ENCODE results near the gene FKBP9.
"Not testable (repeated sequence)": the region's sequence is repeated elsewhere in the genome, so short reads cannot be mapped to it uniquely, and the experiment has no call there.

Gene FKBP9

DNA sequence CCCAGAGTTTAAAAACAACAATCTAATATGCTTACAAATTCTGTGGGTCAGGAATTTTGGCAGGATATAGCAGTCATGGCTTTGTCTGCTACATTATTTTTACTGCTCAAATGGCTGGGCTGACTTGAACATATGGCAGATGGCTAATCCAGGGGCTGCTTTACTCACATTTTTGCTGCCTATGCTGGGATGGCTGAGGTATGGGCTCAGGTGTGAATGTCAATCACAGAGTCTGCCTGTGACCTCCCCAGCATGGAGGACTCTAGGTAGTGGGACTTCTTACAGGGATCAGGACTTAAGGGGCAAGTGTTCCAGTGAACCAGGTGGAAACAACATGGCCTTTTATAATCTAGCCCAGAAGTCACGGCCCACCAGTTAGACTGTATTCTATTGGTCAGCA lies 4.4 kb upstream of the FKBP9 start:
- DNase-seq (ENCODE audit: low spot score) = no peak

DNA sequence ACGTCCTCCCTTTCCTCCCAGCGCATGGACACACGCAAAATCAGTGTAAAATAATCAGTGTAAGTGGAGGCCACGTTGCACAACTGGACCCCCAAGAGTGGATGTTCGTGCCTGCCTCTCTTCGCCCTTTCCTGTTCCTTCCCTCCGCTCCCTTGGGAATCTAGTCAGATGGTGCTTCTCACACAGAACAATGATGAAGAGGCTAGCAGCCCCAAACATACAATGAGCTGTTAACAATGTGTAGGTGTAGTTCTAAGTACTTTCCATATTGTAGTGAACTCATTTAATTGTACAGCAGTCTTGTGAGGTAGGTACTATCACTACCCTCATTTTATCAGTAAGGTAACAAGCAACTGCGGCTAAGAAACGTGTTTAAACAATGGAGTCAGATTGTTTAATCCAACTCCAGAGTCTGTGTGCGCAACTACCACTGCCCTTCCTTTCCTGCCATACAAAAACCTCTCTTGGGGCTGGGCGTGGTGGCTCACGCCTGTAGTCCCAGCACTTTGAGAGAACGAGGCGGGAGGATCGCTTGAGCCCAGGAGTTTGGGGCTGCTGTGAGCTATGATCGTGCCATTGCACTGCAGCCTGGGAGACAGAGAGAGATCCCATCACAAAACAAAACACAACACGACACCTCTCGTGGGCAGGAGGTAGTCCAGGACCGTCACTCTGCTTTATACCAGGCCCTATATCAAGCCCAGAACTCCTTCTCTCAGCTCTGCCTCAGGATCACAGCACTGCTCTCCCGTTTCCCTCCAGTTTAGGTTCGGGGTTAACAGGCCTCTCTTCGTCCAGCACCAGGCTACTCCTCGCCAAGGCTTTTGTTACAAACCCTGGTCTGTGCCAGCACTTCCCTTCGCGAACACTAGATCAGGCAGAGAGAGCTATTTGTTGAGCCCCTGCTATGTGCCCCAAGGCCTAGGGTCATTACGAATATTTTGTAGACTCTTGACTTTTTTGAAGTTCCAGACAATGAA lies 1.1 kb downstream of the FKBP9 start:
- no peak for DNase-seq (ENCODE audit: low spot score)

DNA sequence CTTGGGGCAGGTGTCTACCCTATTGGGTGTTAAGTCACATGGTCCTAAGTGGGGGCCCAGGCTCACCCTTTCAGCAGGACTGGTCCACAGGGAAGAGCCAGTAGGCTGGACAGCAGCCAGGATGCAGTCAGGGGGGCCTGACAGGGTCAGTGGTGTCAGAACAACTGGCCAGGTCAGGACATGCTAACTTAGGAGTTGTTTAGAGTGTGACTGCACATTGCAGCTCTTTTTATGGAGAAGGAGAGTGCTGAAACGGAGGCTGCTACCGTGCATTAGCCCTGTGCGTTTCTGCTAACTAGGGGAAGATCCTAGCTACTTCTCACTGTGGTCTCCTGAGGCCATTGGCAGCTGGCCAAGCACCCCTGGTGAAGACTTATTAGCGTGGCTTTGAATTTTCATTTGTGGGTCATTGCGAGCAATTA lies 6.7 kb downstream of the FKBP9 start:
- not testable (repeated sequence) for DNase-seq (ENCODE audit: low spot score)

DNA sequence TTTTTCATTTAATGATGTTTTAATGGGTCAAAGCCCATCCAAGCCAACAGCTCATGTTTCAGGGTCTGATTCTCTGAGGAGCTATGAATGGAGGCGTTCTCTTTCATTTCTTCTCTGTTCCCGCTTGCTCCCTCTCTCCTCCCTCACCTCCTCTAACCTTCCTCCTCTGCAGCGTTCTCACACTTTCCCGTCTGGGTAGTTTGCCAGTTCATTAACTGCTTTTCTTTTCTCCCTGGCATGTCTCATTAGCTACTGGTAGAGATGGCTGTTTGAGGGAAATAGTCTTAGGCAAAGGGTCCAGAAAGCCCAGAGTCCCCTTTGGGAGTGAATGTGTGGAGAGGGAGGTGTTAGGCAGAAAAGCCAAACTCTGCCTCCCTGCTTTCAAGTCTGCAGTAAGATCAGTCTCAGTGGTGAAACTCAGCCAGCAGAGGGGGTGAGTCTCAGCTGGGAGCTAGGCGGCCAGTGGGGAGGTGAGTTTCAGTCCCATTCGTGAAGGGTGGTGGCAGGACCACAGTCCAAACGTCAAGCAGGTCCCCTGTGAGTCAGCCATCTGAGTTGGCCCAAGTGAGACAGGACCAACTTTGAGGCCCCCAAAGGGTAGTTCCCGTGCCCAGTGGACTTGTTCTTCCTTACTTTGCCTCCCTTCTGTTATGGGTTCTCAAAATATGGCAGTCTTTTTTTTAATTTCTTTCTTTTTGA lies 7.4 kb downstream of the FKBP9 start:
- DNase-seq (ENCODE audit: low spot score) = not testable (repeated sequence)

DNA sequence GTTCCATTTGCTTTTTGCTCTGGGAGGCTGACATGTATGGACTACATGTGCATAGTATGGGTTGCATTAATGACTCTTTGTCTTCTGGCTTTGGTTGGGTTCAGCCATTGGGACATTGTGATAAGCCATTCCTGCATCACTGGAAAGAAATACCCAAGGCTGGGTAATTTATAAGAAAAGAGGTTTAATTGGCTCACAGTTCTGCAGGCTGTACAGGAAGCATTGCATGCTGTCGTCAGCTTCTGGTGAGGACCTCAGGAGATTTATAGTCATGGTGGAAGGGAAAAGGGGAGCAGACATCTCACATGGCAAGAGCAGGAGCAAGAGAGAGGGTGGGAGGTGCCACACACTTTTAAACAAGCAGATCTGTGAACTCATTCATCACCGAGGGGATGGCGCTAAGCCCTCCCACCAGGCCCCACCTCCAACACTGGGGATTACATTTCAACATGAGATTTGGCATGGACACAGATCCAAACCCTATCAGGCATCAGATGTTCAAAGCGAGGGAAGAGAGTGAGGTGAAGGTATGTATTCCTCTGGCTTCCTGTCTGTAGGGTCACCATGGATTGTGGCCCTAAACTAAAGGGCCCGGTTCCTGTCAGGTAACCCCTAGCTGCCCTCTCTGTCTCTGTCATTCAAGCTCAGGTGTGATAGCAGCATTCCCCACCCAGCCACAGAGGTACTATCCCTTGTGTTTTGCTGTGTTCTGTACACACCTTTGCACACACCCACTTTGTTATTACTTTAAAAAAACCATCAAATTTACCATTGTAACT lies 9.4 kb downstream of the FKBP9 start:
- DNase-seq (ENCODE audit: low spot score) = not testable (repeated sequence)

DNA sequence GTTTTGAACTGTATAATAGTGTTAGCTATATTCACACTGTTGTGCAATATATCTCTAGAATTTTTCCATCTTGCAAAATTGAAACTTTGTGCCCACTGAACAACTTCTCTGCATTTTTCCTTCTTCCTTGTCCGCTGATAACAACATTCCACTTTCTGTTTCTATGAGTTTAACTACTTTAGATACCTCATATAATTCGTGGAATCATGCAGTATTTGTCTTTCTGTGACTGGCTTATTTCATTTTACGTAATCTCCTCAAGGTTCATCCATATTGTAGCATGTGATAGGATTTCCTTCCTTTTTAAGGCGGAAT lies 10.0 kb downstream of the FKBP9 start:
- DNase-seq (ENCODE audit: low spot score) = not testable (repeated sequence)

DNA sequence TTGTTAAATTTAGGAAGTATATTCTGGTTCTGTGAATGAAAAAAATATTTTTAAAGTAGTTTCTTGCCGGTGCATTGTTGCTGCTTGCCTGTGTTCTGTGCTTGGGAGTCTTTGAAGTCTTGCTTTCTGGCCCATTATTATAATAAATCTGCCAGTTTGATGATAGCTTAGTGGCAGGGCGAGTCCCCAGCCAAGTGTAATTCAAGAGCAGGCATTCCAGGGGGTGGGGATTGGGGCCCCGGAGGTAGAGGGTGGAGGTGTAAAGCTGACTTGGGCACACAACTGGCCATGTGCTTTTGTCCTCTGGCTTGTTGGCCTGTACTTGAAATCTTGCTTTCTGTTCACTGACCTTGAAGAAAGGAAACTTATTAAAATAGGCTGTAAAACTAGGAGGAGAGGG lies 14.7 kb downstream of the FKBP9 start:
- DNase-seq (ENCODE audit: low spot score) = not testable (repeated sequence)

DNA sequence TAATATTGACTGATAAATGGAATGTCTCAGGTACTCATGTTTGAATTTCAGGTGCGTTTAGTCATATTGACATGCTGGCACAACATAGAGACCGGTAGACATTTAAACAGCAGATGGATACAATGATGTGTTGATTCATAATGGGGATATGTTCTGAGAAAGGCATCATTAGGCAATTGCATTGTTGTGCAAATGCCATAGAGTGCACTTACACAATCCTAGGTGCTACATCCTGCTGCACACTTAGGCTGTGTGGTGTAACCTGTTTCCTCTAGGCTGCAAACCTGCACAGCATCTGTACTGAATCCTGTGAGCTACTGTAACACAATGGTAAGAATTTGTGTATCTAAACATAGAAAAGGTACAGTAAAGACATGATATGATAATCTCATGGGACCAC lies 19.9 kb downstream of the FKBP9 start:
- not testable (repeated sequence) for DNase-seq (ENCODE audit: low spot score)

DNA sequence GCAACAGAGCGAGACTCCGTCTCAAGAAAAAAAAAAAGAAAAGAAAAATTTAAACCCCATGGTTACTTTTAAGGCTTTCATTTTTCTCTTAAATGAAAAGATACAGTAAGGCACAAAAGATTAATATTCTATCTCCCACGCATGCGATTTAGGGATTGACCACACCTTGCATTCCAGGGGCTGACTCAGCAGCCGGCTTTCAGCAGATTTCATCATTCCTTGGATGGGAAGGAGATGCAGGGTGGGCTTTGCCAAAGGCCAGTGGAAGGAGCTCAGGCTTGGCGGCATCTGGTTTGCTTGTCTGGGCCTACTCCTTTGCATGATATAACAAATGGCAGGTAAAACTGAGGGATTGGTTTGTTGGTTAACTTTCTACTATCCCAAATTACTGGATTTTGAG lies 22.0 kb downstream of the FKBP9 start:
- DNase-seq (ENCODE audit: low spot score) = not testable (repeated sequence)

DNA sequence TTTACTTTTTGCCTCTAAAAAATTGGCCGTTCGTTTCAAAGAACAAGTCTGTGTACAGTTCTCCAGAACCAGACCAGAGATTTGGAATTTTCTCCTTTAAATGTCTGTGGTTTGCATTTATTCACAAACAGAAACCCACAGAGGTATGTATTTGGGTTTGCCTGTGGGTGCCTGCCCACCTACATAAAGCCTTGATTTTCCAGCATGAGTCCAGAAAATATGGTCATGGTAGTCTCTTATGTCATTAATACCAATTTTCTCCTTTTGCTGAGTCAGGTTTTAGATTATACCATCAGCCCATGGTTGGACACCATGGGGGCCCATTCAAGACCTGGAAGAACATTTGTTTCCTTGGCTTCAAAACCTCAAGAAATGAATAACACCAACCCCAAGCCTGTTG lies 22.7 kb downstream of the FKBP9 start:
- not testable (repeated sequence) for DNase-seq (ENCODE audit: low spot score)

DNA sequence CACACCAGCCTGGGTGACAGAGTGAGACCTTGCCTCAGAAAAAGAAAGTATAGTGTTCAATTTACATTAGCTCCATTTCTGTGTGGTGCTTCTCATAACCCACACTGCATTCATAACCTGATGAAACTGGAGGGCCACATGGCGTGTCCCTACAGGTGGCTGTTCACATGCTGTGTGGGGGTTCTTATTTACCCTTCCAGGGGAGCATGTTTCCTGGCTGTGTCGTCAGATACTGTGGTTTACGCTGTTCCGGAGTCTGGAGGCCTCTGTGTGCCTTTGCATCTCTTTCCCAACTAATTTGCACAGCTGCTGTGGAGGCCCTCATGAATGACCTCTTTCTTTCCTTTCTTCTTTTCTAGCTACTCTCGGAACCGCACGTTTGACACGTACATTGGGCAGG lies 30.9 kb downstream of the FKBP9 start:
- not testable (repeated sequence) for DNase-seq (ENCODE audit: low spot score)

DNA sequence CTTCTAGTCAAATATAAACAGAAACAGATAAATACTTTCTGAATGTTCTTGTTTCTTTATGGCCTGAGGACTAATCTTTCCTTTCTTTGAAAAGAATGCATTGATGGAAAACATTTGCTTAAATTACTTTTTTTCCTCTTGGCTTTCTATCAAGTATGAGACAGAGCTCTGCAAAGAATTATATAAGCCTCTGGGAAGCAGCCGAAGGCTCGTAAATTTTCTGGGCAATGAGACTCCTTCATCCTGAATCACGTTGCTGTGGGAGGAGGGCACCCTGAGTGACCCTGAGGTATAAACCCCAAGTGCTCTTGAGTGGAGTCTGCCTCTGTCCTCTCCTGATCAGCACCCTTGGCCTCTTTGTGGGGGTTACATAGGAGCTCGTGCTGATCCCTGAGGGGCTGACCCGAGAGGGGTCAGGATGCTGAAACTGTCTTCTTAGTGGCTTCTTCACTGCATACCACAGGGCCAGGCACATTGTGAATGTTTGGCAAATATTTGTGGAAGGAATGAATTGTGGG lies 33.9 kb downstream of the FKBP9 start:
- not testable (repeated sequence) for DNase-seq (ENCODE audit: low spot score)

DNA sequence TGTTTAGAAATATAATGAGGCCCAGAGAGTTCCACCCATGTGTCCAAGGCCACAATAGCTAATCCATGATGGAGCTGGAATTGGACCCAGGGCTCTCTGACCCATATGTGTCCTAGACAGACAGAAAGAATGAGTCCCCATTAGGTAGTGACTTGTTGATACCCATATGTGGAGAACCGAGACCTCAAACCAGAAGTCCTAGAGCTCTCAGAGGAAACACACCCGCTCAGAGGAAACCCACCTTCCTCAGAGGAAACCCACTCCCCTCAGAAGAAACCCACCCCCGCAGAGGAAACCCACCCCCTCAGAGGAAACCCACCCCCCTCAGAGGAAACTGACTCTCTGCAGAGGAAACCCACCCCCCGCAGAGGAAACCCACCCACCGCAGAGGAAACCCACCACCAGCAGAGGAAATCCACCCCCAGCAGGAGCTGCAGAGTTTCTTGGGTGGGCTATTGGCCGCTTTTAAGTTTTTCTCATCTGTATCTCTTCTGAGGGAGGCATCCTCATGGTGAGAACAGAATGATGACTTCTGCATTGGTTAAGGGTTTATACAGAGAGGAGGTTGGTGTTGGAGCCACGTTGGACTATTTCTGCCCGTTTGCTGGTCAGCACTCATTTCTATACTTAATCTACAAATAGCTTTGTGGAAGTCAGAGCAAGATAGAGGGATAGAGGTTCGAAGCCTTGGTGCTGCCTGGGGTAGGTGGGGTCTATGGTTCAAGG lies 34.9 kb downstream of the FKBP9 start:
- not testable (repeated sequence) for DNase-seq (ENCODE audit: low spot score)

DNA sequence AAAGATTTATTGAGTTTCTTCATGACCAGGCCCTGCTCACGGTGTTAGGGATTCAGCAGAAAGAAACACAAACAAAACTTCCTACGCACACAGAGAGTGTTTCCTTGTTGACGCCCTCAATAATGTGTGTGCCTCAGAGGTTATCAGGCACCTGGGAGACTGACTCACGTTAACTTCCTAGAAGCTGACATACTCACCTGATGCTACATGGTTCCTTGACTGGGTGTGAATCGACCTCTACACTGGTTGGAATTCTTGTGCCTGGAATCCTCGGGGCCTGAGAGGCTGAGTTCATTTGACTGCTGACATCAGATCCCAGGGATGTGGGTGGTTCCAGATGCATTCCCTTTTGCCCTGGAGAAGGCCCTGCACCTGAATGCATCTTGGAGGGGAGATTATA lies 35.5 kb downstream of the FKBP9 start:
- DNase-seq (ENCODE audit: low spot score) = not testable (repeated sequence)

DNA sequence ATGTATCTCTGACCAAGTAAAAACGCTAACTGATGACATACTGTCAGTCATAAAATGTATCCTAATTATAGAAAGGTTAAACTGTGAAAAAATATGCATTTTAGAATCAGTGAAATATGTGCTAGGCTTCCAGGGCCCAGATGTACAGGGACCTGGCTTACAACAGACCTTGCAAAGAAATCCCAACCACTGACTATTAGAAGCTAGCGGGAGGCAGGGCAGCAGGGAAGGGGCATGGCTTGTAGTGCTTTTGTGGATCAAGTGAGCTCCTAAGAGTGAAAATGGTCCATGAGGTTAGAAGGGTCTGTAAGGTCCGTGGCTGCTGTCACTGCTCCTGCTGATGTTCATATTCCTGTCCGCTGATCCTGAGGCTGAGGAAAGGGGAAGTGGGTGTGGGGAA lies 40.7 kb downstream of the FKBP9 start:
- DNase-seq (ENCODE audit: low spot score) = not testable (repeated sequence)

DNA sequence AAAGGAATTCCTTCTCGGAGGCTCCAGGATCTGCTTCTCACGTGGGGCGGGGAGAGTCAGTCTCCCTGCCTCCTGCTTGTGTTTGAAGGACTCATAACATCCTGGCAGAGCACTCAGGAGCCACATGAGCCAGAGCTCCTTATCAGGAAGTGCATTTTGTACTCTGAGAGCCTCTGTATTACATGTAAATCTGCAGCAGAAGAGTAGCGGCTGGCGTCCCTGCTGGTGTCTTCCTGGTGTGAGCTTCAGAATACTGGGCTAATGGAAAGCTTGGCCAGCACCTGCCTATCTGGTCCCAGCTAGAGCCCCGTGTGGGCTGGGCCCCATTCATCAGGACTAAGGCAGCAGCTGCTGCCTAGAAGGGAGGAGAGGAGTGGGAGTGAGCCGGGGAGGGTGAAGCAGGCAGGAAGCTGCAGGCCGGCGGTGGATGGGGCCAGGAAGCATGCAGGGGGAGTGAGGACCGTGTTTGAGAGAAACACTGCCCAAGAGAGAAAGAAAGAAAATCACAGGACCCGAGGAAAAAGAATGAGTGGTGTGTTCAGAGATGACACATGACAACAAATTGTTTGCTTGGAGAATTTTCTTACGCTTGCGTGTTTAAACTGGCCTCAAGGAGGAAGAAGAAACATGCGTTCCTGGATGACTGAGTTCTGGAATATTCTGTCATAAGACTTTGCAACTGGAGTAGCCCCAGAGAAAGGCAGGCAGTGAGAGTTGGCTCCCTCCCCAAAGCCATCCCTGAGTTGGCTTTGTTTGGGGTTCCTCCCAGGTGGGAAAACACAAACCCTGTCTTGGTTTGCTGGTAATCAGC lies 41.3 kb downstream of the FKBP9 start:
- not testable (repeated sequence) for DNase-seq (ENCODE audit: low spot score)

DNA sequence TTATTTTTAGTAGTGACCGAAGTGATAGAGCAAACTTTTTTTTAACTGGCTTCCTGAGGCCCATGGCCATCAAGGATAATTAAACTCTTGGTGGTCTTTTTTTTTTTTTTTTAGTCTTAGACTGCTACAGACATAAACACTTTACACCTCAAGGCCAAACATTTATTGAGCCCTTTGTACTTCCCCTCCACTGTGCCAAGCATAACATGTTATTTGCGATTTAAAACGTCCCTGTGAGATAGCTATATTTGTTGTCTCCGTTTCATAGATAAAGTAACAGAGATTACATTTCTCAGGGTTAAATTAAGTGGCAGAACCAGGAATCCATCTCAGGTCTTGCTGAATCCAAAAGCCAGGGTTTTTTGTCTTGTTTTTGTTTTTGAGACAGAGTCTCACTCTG lies 42.1 kb downstream of the FKBP9 start:
- DNase-seq (ENCODE audit: low spot score) = not testable (repeated sequence)

DNA sequence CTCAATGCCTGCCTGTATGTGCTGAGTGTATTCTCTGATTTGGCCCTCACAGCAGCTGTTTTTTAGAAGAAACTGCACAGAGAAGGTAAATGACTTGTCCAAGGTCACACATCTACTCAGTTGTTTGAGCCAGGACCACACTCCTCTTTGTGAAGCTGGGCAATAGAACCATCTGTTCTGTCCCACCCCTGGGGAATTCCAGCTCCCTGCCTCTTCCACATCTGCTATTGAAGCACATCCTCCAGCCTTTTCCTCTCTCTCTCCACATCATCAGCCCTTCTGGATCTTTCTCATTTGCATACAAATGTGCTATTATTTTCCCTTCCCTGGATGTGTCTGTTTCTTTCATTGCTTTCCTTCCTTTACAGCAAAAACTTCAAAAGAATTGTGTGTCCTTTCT lies 45.9 kb downstream of the FKBP9 start:
- DNase-seq (ENCODE audit: low spot score) = not testable (repeated sequence)

DNA sequence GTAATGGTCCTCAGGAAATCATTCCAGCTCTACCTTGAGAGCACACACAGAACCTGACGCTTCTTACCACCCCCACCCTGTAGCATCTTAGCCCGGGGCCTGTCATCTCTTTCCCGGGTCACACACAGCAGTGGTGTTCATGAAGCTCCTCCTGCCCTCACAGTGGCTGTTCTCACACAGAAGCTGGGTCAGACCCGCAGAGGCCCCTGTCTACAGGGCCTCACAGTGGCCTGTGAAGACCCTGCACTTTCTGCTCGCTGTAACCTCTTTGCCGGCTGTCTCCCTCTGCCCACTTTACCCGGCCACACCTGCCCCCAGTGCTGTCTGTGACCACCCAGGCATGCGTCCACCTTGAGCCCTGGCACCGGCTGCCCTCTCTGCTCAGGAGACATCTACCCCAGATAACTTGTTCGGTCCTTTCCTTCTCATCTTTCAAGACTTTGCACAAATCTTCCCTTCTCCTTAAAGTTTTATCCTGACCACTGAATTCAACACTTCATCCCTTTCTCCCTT lies 46.9 kb downstream of the FKBP9 start:
- not testable (repeated sequence) for DNase-seq (ENCODE audit: low spot score)

DNA sequence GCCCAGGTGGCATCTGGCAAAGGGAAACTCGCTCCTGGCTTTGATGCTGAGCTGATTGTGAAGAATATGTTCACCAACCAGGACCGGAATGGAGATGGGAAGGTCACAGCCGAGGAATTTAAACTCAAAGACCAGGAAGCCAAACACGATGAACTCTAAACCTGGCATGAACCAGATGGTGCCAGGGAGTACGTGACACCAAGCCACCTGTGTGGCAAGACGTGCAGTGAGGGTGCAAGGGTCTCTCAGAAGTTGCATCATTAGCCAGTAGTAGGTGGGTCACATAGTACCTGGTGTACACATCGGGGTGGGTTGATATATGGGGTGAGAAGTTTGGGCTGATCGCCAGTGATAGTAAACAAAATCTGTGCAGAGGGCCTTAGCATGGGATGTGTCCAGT lies 48.0 kb downstream of the FKBP9 start:
- DNase-seq (ENCODE audit: low spot score) = not testable (repeated sequence)
